Measurements from ENCODE around the gene IGLL5. TPM values are rescaled to one million over a fixed set of nuclear protein-coding genes. Genes with fewer than 3 reads are reported as not detected.

The IGLL5 gene
- total and polyA plus RNA-seq, 9 of the 15 experiments (the other 6 are each of a cell fraction or from before 2014, with no cell fraction given) = not detected

- CTCF ChIA-PET (ENCODE audit: low intra/inter-chr PET ratio) = interaction anchor here (0.6 to 1.1 kb wide), 2 partner anchors 10 to 14 kb away, joined by 3 read pairs; no protein-coding TSS in a partner anchor
- no peak overlapping the region for H3K9ac ChIP-seq (ENCODE audit: insufficient read depth in 1 of 2, low read depth in 2 of 2, low read length in 2 of 2)
Measured at GRCh38 chr22:22858559-22858937, 29.1 kb upstream of the IGLL5 start.

More at GRCh38 chr22:22858559-22858937, 29.1 kb upstream of the IGLL5 start:
- Histone ChIP-seq H2AFZ (ENCODE audit: low read depth, low read length) (no peak overlapping the region), H3K4me3 (no peak overlapping the region), H3K9me3 (replicated peaks; ENCODE audit: control insufficient read depth, insufficient read depth, low read depth, low read length) (no peaks in the 10 kb centered on the region), H3K36me3 (ENCODE audit: control insufficient read depth, insufficient read depth, low read length) (no peaks in the 10 kb centered on the region), H3K4me2 (ENCODE audit: insufficient read depth, low read length) (no peak overlapping the region), H3K4me1 (replicated peaks in 1 of 2; ENCODE audit: control insufficient read depth in 2 of 2, insufficient read depth in 2 of 2, low read length in 2 of 2) (no peaks in the 10 kb centered on the region), H4K20me1 (replicated peaks; ENCODE audit: control insufficient read depth, insufficient read depth, low read length) (peaks cover 19% of the 10 kb centered on the region), H3K27ac (ENCODE audit: extremely low read depth, low read depth, low read length) (no peak overlapping the region), H3K9me1 (ENCODE audit: control insufficient read depth, insufficient read depth, low read length) (peaks cover 3% of the 10 kb centered on the region), H3K79me2 (ENCODE audit: control insufficient read depth, insufficient read depth, low read length) (no peaks in the 10 kb centered on the region), H3K27me3 (ENCODE audit: control insufficient read depth in 2 of 2, insufficient read depth in 2 of 2, low read length in 2 of 2) (peaks cover 22 to 30% of the 10 kb centered on the region in 2 experiments)
- TF ChIP-seq PRMT5 (CRISPR knock-in tag; IDR thresholded peaks at IDR 0.05) = 0 out of 2 replicates have a peak, but pooled peaks have one; percentile 27
- TF ChIP-seq MEIS2 (IDR thresholded peaks at IDR 0.05; ENCODE audit: partially characterized antibody) = no peak
- TF ChIP-seq, protein P1, sequence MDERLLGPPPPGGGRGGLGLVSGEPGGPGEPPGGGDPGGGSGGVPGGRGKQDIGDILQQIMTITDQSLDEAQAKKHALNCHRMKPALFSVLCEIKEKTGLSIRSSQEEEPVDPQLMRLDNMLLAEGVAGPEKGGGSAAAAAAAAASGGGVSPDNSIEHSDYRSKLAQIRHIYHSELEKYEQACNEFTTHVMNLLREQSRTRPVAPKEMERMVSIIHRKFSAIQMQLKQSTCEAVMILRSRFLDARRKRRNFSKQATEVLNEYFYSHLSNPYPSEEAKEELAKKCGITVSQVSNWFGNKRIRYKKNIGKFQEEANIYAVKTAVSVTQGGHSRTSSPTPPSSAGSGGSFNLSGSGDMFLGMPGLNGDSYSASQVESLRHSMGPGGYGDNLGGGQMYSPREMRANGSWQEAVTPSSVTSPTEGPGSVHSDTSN (CRISPR knock-in tag; IDR thresholded peaks at IDR 0.05; ENCODE audit: low read depth) = 0 out of 2 replicates have a peak, but pooled peaks have one; percentile 4
- TF ChIP-seq, protein P1 (tag; conservative IDR thresholded peaks at IDR 0.05; ENCODE audit: low read depth) = no peak
- WGBS (ENCODE audit: insufficient coverage, low coverage, missing lambda C conversion rate) = 1% methylated on average over 2 of the region's 2 CpGs
- FAIRE-seq (no peak), DNase-seq (ENCODE audit: extremely low read depth in 1 of 4, low spot score in 3 of 4) (peak in 1 of 4 experiments; percentile 46), ATAC-seq (no peak)
- in situ Hi-C loops (cut with MboI) = no loop called here
- POLR2A ChIA-PET = interaction anchor here (0.5 to 4.0 kb wide), 12 partner anchors 8 to 227 kb away, joined by 3 to 15 read pairs (median 4); no protein-coding TSS in a partner anchor
- no TSS peak for BruUV-seq (replicated peaks)
- intact Hi-C loops (cut with micrococcal nuclease) = no loop called here

Data from K562 (cell line).